HepG2 (cell line): ENCODE measurements around the gene MYL11. TPM values are rescaled to one million over a fixed set of nuclear protein-coding genes. Genes with fewer than 3 reads are reported as not detected.

Experiments used
- ATF1 ChIP-seq: IDR thresholded peaks from 2 replicates; pipeline ENCODE4 v1.6.1; 2016; ENCODE audit warnings: mild to moderate bottlenecking, control low read depth
- BORCS8-MEF2B ChIP-seq: sonication (generic); formaldehyde crosslinking; IDR thresholded peaks from 2 replicates; pipeline ENCODE4 v1.8.0; 2022; ENCODE audit warnings: mild to moderate bottlenecking, missing genetic modification reagents
- DMTF1 ChIP-seq: sonication (generic); formaldehyde crosslinking; IDR thresholded peaks from 2 replicates; pipeline ENCODE4 v1.4.0; 2020; ENCODE audit warnings: mild to moderate bottlenecking, missing genetic modification reagents
- DPF2 ChIP-seq: sonication (generic); formaldehyde crosslinking; IDR thresholded peaks from 2 replicates; pipeline ENCODE4 v1.4.0; 2020; ENCODE audit warnings: mild to moderate bottlenecking, low read depth, missing genetic modification reagents, borderline replicate concordance
- MTF1 ChIP-seq: sonication (generic); formaldehyde crosslinking; IDR thresholded peaks from 2 replicates; pipeline ENCODE4 v1.5.0; 2020; ENCODE audit warnings: missing genetic modification reagents
- MYNN ChIP-seq: sonication (generic); formaldehyde crosslinking; IDR thresholded peaks from 2 replicates; pipeline ENCODE4 v1.4.0; 2020; ENCODE audit warnings: mild to moderate bottlenecking, low read depth, missing genetic modification reagents
- NFIC ChIP-seq: IDR thresholded peaks from 2 replicates; pipeline ENCODE4 v1.6.1; 2012; ENCODE audit warnings: mild to moderate bottlenecking, low read length, inconsistent platforms
- PAF1 ChIP-seq: IDR thresholded peaks from 2 replicates; pipeline ENCODE4 v1.6.1; 2016; ENCODE audit warnings: missing genetic modification reagents, missing compliant biosample characterization
- SAP130 ChIP-seq: IDR thresholded peaks from 2 replicates; pipeline ENCODE4 v1.6.1; 2016; ENCODE audit warnings: low read depth
- SNAPC5 ChIP-seq: sonication (generic); formaldehyde crosslinking; IDR thresholded peaks from 2 replicates; pipeline ENCODE4 v1.8.1; 2023; ENCODE audit warnings: mild to moderate bottlenecking, missing genetic modification reagents, borderline replicate concordance
- SNRNP70 ChIP-seq: fragments of 200-400 bp; formaldehyde crosslinking; IDR thresholded peaks from 2 replicates; pipeline ENCODE4 v1.6.1; 2017; ENCODE audit warnings: mild to moderate bottlenecking, low read depth, low read length, moderate library complexity
- TRAFD1 ChIP-seq: sonication (generic); formaldehyde crosslinking; IDR thresholded peaks from 2 replicates; pipeline ENCODE4 v1.5.1; 2020; ENCODE audit warnings: missing genetic modification reagents, mild to moderate bottlenecking, borderline replicate concordance
- WIZ ChIP-seq: sonication (generic); formaldehyde crosslinking; IDR thresholded peaks from 2 replicates; pipeline ENCODE4 v1.5.1; 2020; ENCODE audit warnings: mild to moderate bottlenecking, missing genetic modification reagents
- ZNF251 ChIP-seq: sonication (generic); formaldehyde crosslinking; IDR thresholded peaks from 2 replicates; pipeline ENCODE4 v1.9.0; 2021; ENCODE audit warnings: mild to moderate bottlenecking, missing genetic modification reagents
- ZNF687 ChIP-seq: sonication (generic); formaldehyde crosslinking; IDR thresholded peaks from 2 replicates; pipeline ENCODE4 v1.5.1; 2020; ENCODE audit warnings: mild to moderate bottlenecking, missing genetic modification reagents, moderate library complexity
- ZNF800 ChIP-seq: sonication (generic); formaldehyde crosslinking; IDR thresholded peaks from 2 replicates; pipeline ENCODE4 v1.4.0; 2020; ENCODE audit warnings: missing genetic modification reagents
- ZXDC ChIP-seq: sonication (generic); formaldehyde crosslinking; IDR thresholded peaks from 2 replicates; pipeline ENCODE4 v1.5.0; 2020; ENCODE audit warnings: mild to moderate bottlenecking, missing genetic modification reagents
- polyA plus RNA-seq, 8 experiments: library from polyadenylated mRNA; depleted of rRNA in 3 of 8; stranded (reverse) in 7 of 8; unstranded in 1 of 8; fragments of >200 nt; fragmentation: Illumina TruSeq in 4 of 8; extraction: Trizol in 4 of 8; gene quantifications; 2 replicates each; pipeline versions ENCODE4 v1.2.1 to v1.2.3, GENCODE V29; 2011 to 2016; ENCODE audit warnings: low read depth in 4 of 8, missing spikeins in 1 of 8, mixed read lengths in 1 of 8; ENCODE audit not compliant: insufficient read depth in 1 of 8
- total RNA-seq, 5 experiments: library from RNA; depleted of rRNA; stranded (reverse); fragments of >200 nt; fragmentation: Illumina TruSeq; extraction: Trizol; gene quantifications; 2 replicates each; pipeline ENCODE4 v1.2.3, GENCODE V29; 2016; ENCODE audit warnings: low read depth in 1 of 5

Gene MYL11
- total and polyA plus RNA-seq, 2 of the 13 experiments (the other 11 are each of a cell fraction or from before 2014, with no cell fraction given) = not detected

GRCh38 chr16:30394592-30395154 is 20.1 kb downstream of the MYL11 start (continued):
- no peak for TF ChIP-seq TRAFD1 (CRISPR knock-in tag)
- no peak for TF ChIP-seq MTF1 (CRISPR knock-in tag)
- TF ChIP-seq MYNN = no peak
- TF ChIP-seq NFIC = no peak
- no peak for TF ChIP-seq ZXDC
- TF ChIP-seq SNAPC5 (CRISPR knock-in tag) = no peak
- no peak for TF ChIP-seq DPF2 (CRISPR knock-in tag)
- 0 out of 2 replicates have a peak, but pooled peaks have one; percentile 29 for TF ChIP-seq ZNF251 (CRISPR knock-in tag)
- TF ChIP-seq BORCS8-MEF2B = no peak
- no peak for TF ChIP-seq DMTF1 (CRISPR knock-in tag)
- TF ChIP-seq SNRNP70 = no peak
- TF ChIP-seq ZNF800 (CRISPR knock-in tag) = peak; percentile 63; the same call in 1 of the 2 replicates
- TF ChIP-seq ATF1 = no peak
- TF ChIP-seq WIZ (CRISPR knock-in tag) = no peak
- TF ChIP-seq PAF1 (CRISPR knock-in tag) = no peak
- TF ChIP-seq ZNF687 (CRISPR knock-in tag) = no peak
- TF ChIP-seq SAP130 (CRISPR knock-in tag) = no peak
